NCI-H2227 treated with DMSO at 0.1 percent for 48 hours (cell line): ENCODE data around the gene RILPL1.
"Not testable (repeated sequence)": the region's sequence is repeated elsewhere in the genome, so short reads cannot be mapped to it uniquely, and the experiment has no call there.

Experiments used
- DNase-seq: peaks from one replicate; lab custom pipeline; 2025; lab: John Stamatoyannopoulos, UW

Gene RILPL1

DNA sequence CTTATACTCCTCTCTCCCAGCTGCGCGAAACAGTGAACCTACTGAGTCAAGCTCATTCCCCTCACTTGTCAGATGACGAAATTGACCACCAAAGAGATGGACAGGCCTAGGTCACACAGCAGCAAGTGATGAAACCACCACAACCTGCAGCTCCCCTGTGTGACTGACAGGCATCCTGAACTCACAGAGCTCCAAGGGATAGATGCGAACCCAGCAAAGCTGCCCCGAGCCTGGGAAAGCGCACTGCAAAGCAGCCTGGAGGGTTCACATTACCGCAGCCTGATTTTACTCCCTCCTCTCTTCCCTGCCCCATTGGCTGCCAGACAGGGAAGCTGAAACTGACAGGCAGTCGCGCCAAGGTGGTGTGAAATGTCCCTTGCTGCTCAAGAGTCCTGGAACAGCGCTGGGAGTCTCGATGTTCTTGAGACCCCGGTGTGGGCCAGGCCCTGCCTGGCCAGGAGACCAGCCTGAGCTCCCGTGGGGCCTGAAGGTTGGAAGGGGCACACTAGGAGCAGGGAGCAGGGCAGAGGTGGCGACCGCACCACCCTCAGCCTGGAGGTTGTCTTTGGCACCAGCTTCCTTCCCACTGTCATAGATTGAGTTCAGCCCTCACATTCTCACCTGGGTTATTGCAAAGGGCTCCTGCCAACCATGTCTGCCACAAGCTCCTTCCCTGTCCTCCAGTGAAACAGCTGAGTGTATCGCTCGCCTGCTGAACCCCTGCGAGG is 39.2 kb downstream of the RILPL1 start:
- DNase-seq: no peak

DNA sequence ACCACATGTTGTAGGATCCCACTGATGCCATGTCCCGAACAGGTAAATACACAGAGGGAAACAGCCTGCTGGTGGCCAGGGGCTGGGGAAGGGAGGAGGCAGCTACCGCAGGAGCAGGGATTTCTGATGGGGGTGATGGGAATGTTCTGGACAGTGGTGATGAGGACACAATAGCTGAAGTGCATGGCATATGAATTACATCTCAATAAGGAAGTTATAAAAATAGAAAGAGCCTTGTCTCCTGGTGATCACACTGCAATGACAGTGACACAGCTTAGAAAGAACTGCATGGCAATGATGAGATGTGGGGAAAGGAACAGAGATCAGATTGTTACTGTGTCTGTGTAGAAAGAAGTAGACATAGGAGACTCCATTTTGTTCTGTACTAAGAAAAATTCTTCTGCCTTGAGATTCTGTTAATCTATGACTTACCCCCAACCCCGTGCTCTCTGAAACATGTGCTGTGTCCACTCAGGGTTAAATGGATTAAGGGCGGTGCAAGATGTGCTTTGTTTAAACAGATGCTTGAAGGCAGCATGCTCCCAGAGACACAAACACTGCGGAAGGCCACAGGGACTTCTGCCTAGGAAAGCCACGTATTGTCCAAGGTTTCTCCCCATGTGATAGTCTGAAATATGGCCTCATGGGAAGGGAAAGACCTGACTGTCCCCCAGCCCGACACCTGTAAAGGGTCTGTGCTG is 41.0 kb downstream of the RILPL1 start:
- not testable (repeated sequence) for DNase-seq

DNA sequence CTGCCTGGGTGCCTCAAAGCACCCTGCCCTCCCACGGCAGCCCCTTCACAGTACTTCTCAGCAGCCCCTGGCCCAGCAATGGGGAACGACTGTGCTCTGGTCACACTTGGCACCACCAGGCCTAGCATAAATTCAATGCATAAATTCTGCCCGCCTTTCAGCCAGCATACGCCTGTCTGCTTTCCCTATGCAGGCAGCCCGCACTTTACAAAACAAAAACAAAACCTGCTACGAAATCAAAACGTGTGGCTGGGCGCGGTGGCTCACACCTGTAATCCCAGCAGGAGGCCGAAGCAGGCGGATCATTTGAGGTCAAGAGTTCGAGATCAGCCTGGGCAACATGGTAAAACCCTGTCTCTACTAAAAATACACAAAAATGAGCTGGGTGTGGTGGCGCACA is 42.0 kb downstream of the RILPL1 start:
- no peak for DNase-seq

DNA sequence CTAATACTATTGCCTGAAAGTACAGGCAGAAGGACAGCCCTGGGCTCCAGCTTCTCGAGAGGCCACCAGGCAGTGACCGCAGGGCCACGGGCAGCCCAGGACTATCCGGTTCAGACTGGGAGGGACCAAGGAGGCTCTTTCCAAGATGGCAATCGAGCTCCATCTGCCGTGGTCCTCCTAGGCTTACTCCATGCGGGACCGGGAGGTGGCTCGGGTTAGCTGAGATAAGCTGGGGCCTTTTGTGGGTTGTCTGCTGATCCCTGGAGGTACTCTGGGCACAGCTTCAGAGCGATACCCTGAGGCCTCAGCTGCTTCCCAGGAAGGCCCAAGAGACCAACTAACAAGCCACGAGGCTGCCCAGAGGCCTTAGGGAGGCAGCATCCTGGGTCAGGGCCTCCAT is 42.5 kb downstream of the RILPL1 start:
- DNase-seq: no peak

DNA sequence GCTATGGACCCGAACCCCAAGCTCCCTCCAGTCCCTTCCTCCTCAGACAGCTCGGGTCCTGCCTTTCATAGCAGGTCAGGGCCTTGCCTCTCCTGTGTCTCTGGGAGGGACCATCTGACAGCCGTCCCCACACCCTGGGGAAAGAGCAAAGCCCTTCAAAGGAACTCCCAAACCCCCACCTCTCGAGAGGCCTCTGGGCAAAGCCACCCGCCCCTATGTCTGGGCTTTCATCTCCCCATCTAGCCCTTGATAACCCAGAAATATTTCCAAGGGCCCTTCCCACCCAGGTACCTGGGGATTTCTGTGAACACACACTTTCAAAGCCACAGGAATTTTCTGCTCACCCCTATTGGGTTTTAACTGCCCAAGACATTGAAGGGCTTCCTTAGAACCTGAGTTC is 43.4 kb downstream of the RILPL1 start:
- DNase-seq: no peak

DNA sequence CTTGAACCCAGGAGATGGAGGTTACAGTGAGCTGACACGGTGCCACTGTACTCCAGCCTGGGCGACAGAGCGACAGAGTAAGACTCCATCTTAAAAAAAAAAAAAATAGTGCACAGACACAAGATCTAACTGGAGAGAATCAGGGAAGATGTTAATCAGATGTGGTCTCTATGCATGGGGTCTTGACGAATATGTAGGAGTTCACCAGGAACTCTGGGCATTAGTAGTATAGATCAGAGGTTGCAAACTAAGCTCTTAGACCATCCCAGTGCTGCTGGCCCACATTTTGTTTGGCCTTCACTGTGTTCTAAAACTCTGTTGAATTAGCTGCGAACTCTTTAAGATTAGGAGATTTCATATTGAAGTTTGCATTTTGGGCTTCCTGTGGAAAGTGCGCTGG is 43.9 kb downstream of the RILPL1 start:
- no peak for DNase-seq

DNA sequence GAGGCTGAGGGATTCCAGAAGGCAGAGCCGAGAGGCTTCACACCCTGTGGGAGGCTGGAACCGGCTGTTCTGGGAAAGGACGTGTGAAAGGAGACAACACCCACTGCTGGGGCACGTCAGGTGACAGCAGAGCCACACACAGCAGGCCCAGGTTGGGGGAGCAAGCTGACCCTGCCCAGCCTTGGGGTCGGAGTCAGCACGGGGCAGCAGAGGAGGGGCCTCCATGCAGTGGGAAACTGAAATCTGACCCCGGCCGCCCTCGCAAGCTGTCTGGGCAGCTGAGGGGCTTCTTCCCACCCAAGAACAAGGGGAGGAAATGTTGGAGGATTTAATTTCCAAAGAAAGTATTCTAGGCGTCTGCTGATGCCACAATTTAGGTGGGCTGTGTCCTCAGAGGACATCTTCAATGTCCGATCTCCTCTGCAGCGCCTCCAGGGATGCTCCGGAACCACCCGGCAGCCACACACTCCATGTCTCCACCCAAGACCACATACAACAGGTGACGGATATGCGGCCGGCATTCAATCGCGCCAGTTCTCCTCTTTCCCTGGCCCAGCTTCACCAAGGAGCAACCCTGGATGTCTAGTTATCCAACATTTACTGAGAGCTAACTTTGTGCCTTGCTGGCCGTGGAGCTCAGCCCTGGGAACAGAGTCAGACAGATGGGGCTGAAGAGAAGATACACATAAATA is 44.8 kb downstream of the RILPL1 start:
- DNase-seq: no peak

DNA sequence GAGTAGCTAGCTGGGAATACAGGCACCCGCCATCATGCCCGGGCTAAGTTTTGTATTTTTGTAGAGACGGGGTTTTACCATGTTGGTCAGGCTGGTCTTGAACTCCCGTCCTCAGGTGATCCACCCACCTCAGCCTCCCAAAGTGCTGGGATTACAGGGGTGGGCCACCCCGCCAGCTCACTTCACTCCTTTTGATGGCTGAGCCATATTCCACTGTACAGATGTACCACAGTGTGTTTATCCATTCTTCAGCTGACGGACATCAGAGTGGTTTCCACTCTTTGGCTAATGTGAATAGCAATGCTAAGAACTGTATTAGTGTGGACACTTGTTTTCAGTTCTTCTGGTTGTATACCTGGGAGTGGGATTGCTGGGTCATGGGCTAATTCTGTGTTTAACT is 46.1 kb downstream of the RILPL1 start:
- no peak for DNase-seq

DNA sequence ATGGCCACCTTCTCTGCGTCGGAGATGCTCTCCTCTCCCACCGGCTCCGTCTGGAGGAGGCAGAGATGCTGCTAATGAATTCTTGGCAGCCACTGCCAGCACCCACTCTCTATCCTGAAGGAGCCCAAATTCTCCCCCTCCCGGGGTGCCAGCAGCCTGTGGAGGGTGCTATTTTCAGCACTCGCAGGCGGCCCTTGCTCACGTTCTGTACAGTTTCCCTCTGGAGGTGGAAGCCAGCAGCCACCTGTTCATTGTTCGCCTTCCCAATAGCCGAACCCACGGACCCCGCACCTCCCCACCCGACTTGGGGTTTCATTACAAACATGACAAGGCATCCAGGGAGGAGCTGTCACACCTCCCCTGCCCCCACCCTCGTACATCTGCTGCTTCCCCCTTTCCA is 47.8 kb downstream of the RILPL1 start:
- DNase-seq: no peak

DNA sequence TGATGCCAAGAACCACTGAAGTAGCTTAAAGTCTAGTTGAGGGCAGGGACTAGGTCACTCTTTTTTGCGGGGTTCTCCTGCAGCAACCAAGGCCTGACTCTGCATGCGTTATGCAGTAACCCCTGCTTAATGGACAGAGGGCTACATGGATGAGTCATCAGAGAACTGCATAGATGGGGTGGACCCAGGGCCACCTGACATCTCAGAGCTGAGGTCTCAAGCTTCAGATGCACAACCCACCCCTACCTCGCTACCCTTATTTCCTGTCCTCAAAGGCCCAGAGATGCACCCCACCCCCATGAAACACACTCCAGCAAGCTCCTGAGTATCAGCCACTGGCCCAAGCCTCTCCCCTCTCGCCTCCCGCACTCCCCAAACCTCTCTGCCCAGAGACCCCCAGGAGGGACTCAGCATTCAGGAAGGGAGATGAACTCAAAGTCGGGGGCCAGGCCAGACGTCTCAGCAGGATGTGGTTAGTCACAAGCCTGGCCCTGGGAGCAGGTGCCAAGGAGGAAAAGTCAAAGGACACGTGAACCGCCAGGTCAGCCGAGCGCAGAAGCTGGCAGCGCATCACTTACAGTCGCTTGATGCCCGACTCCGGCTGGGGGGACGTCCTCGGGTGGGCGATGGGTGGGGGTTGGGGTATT is 49.8 kb downstream of the RILPL1 start:
- no peak for DNase-seq

DNA sequence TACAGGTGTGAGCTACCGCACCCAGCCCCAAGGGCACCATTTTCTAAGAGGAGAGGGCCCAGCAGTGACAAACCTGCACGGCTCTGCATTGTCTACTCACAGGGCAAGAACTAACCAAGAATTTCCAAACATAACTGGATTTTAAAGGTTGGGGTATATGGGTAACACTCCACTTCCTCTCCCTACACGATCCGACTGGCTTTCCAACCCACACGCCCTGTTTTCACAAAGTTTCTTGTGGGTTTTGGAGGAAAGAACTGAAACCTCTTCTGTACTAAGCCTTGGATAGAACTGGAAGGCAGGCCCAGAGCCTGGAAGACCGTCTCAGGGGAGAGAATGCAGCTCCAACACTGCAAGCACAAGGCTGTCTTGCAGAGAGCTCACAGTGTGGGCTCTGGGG is 50.6 kb downstream of the RILPL1 start:
- DNase-seq: no peak

DNA sequence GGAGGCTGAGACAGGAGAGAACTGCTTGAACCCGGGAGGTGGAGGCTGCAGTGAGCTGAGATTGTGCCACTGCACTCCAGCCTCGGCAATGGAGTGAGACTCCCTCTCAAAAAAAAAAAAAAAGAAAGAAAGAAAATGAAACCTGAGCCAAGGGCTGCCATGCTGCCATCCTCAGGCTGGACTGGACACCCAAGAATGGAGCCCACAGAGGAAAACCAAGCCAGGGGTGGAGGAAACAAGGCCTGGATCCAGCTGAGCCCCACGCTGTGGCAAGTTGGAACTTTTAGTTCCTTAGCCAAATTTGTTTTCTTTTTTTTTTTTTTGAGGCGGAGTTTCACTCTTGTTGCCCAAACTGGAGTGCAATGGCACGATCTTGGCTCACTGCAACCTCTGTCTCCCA is 52.3 kb downstream of the RILPL1 start:
- not testable (repeated sequence) for DNase-seq

DNA sequence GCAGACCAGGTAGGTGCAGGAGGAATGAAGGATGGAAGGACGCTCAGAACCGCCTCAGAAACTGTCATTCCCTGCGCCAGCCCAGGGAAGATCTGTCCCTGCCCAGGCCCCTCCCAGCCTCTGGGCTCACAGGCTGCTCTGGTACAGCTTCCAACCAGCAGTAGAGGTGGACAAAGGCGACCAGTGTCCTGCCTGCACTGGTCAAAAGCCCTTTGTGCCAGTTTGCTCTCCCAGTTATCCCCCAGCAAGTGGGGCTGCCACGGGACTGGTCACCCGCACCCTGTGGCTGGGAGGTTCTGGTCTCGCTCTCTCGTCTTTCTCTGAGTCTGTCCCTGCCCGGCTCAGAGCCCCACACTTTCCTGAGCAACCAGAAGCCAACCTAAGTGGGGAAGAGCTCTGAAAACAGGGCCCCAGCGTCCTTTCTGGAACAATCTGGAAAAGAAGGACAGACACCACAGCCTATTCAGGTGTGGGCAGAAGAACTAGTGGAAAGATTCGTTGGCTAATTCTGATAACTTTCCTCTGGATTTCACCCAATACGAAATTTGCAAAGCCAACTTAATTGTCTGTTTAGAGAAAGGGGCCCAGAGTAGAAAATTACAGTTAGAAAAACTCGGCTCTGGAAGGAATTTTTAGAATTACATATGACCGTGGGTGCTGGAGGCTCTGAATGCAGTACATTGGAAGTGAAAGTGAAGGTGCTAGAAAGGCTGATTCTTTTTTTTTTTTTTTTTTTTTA is 53.9 kb downstream of the RILPL1 start:
- no peak for DNase-seq

DNA sequence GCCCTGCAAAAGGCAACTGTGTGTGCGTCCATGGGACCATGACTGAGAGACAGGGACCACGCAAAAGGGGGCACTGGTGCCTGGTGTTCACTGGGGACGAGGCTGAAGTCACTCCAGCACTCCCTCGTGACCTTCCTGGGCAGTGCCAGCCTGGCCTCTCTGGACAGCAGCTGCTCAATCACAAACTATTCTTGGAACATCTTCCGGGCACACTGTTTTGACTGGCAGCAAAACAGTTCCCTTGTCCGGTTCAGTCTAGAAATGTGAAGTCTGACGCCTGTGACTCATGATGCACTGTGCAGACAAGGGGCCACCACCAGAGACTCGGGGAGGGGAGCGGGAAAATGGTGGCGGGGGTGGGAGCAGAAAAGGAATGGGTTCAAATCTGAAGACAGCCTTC is 54.8 kb downstream of the RILPL1 start:
- DNase-seq: no peak

DNA sequence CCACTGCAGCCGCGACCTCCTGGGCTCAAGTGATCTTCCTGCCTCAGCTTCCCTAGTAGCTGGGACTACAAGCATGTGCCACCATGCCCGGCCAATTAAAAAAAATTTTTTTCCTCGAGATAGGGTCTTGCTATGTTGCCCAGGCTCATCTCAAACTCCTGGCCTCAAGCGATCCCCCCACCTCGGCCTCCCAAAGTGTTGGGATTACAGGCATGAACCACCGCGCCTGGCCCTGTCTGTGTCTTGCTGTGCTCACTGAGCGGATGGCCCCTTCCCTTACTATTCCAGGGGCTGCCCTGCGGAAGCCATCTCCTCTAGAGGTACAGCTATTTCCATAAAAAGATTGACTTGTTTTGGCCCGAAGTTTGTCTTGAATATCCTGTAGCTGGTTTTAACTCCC is 55.5 kb downstream of the RILPL1 start:
- no peak for DNase-seq

DNA sequence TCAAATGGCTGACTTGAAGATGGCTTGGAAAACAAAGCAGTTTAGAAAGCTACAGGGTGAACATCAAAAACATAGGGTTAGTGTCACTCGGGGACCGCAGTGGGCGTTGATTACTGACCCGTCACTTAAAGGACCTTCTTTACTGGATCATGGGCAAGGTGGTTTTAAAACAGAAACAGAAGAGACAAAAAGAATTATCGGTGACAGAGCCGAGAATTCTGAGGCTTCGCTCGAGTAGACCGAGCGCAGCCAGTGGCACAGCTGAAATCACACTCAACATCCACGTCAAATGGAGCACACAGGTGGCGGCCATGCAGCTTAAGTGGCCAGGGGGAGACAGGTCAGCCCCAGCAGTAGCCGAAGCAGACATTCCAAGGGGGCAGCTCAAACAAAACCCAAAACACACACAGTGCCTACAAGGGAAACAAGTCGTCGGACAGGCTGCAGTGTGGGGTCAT is 58.2 kb downstream of the RILPL1 start:
- peak; percentile 39 for DNase-seq

DNA sequence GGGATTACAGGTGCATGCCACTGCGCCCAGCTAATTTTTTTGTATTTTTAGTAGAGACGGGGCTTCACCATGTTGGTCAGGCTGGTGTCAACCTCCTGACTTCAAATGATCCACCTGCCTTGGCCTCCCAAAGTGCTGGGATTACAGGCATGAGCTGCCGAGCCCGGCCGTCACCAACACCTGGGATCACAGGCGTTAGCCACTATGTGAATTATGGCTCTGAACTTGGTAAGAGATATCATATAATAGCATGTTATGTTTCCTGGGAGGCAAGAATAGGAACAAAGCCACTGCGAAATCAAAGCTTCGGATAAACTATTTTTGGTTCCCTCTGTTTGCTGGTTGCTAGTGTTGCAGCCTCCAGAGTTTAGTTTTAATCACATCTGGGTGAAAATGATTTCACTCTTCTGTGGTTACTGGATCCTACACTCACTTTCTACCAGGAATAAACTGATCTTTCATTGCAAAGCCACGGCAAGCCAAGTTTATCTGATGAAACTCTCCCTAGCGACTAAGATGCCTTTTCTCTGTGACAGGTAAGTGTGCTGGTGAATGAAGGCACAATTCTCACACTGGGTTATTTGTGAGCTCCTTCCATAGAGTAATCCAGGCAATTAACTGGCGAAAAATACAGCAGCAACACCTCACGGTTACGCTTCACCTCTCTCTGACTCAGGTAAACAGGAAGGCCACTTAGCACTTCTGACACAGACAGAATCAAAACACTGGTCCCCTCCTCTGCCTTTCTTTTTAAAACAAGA is 58.9 kb downstream of the RILPL1 start:
- peak; percentile 39 for DNase-seq

DNA sequence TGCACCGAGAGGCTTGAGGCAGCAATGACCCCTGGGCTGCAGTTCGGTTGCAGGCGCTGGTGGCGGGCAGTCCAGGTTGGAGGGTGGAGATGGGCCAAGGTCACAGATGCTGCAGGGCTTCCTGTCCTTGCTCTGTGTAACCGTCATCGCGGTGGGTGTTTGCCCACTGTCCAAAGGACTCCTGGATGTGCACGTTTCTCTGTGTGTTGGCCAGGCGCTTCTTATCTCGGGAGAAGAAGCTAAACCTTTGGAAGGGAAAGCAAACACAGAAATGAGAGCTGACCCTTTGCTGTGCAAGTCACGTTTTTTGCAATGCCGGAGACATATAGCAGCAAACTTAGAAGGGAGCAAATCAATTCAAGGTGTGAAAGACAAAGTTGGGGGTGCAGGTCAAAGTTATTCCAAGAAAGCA is 61.1 kb downstream of the RILPL1 start:
- DNase-seq: no peak

DNA sequence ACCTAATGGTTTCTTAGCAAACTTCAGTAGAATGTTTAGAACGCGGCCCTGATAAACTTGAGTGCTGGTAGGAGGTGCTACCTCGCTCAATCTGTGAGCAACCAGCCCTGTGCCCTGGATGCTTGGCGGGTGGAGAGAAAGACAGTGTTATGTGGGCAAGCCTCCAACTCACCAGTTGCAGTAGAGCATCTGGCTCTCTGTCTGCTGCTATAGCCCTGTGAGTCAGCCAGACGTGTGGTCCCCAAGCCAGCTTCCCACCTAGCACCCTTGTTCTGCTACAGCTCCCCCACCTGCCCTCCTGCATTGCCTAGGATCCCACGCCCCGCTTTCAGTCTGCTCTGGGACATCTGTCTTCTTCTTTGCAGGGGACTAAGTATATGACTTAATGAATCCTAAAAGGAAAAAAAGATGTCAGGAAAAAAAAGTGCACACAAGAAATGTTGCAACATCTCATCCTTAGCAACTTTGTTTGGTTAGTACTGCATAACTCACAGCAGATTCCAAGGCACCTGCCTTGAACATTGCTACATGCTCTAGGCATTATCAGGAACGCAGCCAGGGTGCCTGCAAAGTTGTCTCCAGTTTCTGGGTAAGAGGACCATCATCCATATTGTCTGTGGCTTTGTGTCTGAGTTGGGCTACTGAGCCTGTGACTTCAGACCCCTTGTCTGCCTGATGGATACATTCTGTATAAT is 62.0 kb downstream of the RILPL1 start:
- DNase-seq: no peak

DNA sequence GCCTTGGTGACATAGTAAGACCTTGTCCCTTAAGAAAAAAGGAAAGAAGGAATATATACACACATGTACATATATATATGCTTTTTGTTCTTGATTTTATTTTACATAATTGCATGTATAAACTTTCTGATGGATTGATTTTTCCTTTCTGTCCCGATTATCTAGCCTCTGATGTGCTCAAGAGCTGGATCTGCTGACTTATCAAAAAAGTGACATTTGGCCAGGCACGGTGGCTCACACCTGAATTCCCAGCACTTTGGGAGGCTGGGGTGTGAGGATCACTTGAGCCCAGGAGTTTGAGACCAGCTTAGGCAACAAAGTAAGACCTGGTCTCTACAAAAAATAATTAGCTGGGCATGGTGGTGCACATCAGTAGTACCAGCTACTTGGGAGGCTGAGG is 63.5 kb downstream of the RILPL1 start:
- no peak for DNase-seq

DNA sequence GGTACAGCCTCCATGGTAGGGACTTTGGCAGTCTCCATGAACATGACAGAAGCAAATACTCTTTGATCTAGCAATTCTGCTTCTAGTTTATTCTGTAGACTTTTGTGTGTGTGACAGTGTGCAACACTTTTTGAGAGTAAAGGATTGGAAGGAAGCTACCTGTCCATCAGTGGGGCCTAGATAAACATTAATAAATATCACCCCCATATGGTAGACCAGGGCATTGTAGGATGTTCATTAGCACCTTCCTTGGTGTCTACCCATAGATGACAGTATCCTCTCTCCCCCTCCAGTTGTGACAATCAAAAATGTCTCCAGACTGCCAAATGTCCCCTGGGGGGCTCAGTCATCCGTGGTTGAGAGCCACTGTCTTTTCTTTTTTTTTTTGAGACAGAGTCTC is 64.7 kb downstream of the RILPL1 start:
- no peak for DNase-seq
